Neural cell (in vitro differentiated cells): ENCODE measurements around the gene OR52J3. TPM values are rescaled to one million over a fixed set of nuclear protein-coding genes. Genes with fewer than 3 reads are reported as not detected.

ENCODE experiments used
- H2AFZ ChIP-seq: fragments of 200-600, 300-800 bp; sonication (generic), shearing (Covaris generic); 2 replicates; pipeline ENCODE4 v1.6.0; 2014; ENCODE audit warnings: low read depth, mild to moderate bottlenecking, antibody characterized with exemption, low read length, moderate library complexity
- H3F3A ChIP-seq: fragments of 200-600 bp; shearing (Covaris generic); 2 replicates; pipeline ENCODE4 v1.6.1; 2016; ENCODE audit warnings: mild to moderate bottlenecking, moderate library complexity, mixed read lengths, antibody characterized with exemption, low read length; ENCODE audit not compliant: insufficient read depth, poor library complexity, severe bottlenecking
- H3K27ac ChIP-seq: fragments of 200-600, 300-800 bp; sonication (generic), shearing (Covaris generic); 2 replicates; pipeline ENCODE4 v1.5.1; 2014; ENCODE audit warnings: mild to moderate bottlenecking, low read length, moderate library complexity
- H3K27me3 ChIP-seq: fragments of 300-800, 200-600 bp; sonication (generic), shearing (Covaris generic); 2 replicates; pipeline ENCODE4 v1.6.0; 2014; ENCODE audit warnings: mild to moderate bottlenecking, low read depth, low read length, moderate library complexity; ENCODE audit not compliant: insufficient read depth
- H3K36me3 ChIP-seq: fragments of 300-800, 200-600 bp; sonication (generic), shearing (Covaris generic); 2 replicates; pipeline ENCODE4 v1.5.1; 2014; ENCODE audit warnings: mild to moderate bottlenecking, antibody characterized with exemption, low read length, moderate library complexity; ENCODE audit not compliant: insufficient read depth
- H3K4me2 ChIP-seq: fragments of 300-800, 200-600 bp; sonication (generic), shearing (Covaris generic); 2 replicates; pipeline ENCODE4 v1.6.0; 2014; ENCODE audit warnings: mild to moderate bottlenecking, low read length
- H3K4me3 ChIP-seq: fragments of 300-800, 200-600 bp; sonication (generic), shearing (Covaris generic); 2 replicates; pipeline ENCODE4 v1.5.1; 2014; ENCODE audit warnings: mild to moderate bottlenecking, low read length, moderate library complexity
- H3K79me2 ChIP-seq: fragments of 200-600 bp; shearing (Covaris generic); replicated peaks from 2 replicates; pipeline ENCODE4 v1.6.0; 2014; ENCODE audit warnings: mild to moderate bottlenecking, low read length, moderate library complexity; ENCODE audit not compliant: insufficient read depth
- H3K9ac ChIP-seq: fragments of 300-800, 200-600 bp; sonication (generic), shearing (Covaris generic); 2 replicates; pipeline ENCODE4 v1.6.1; 2016; ENCODE audit warnings: mild to moderate bottlenecking, low read length, mixed read lengths
- H3K9me2 ChIP-seq: fragments of 200-600 bp; shearing (Covaris generic); 2 replicates; pipeline ENCODE4 v1.6.1; 2016; ENCODE audit warnings: mild to moderate bottlenecking, low read length, mixed read lengths; ENCODE audit not compliant: insufficient read depth
- H3K9me3 ChIP-seq: fragments of 200-600, 300-800 bp; sonication (generic), shearing (Covaris generic); 2 replicates; pipeline ENCODE4 v1.6.1; 2016; ENCODE audit warnings: mild to moderate bottlenecking, mixed run types, low read length, moderate library complexity, mixed read lengths
- H4K20me1 ChIP-seq: fragments of 200-600 bp; shearing (Covaris generic); 2 replicates; pipeline ENCODE4 v1.6.1; 2016; ENCODE audit warnings: mild to moderate bottlenecking, mixed run types; ENCODE audit not compliant: insufficient read depth
- CTCF ChIP-seq: fragments of 450-650 bp; IDR thresholded peaks from 2 replicates; pipeline ENCODE4 v1.5.1; 2014; ENCODE audit warnings: antibody characterized with exemption, mild to moderate bottlenecking, moderate library complexity; ENCODE audit not compliant: poor library complexity, severe bottlenecking
- EP300 ChIP-seq: fragments of 450-650 bp; conservative IDR thresholded peaks from 2 replicates; pipeline ENCODE4 v1.6.1; 2014; ENCODE audit warnings: antibody characterized with exemption, mild to moderate bottlenecking, moderate library complexity; ENCODE audit not compliant: poor library complexity, severe bottlenecking
- EZH2 ChIP-seq: fragments of 200-600, 300-800 bp; shearing (Covaris generic), sonication (generic); IDR thresholded peaks from 2 replicates; pipeline ENCODE4 v1.6.1; 2014; ENCODE audit warnings: antibody characterized with exemption, low read length, borderline replicate concordance, mild to moderate bottlenecking; ENCODE audit not compliant: insufficient read depth, poor library complexity, severe bottlenecking
- MXI1 ChIP-seq: fragments of 450-650 bp; conservative IDR thresholded peaks from 2 replicates; pipeline ENCODE4 v1.6.1; 2014; ENCODE audit warnings: antibody characterized with exemption, mild to moderate bottlenecking; ENCODE audit not compliant: poor library complexity, severe bottlenecking
- POLR2AphosphoS5 ChIP-seq: IDR thresholded peaks from 2 replicates; pipeline ENCODE4 v1.6.1; 2012
- RAD21 ChIP-seq: fragments of 450-650 bp; conservative IDR thresholded peaks from 2 replicates; pipeline ENCODE4 v1.6.1; 2014; ENCODE audit warnings: antibody characterized with exemption, mild to moderate bottlenecking, moderate library complexity
- REST ChIP-seq: IDR thresholded peaks from 2 replicates; pipeline ENCODE4 v1.6.1; 2012; ENCODE audit warnings: borderline replicate concordance
- SMC3 ChIP-seq: fragments of 450-650 bp; conservative IDR thresholded peaks from 2 replicates; pipeline ENCODE4 v1.6.1; 2014; ENCODE audit warnings: antibody characterized with exemption, mild to moderate bottlenecking, moderate library complexity; ENCODE audit not compliant: poor library complexity
- TAF1 ChIP-seq: IDR thresholded peaks from 2 replicates; pipeline ENCODE4 v1.6.1; 2012; ENCODE audit warnings: low read depth
- polyA plus RNA-seq: library from polyadenylated mRNA; depleted of rRNA; stranded (reverse); fragments of >200 nt; gene quantifications from 2 replicates; pipeline ENCODE4 v1.2.3, GENCODE V29; 2014

The OR52J3 gene
- polyA plus RNA-seq, 1 donor from 2014 or later = not detected

DNA sequence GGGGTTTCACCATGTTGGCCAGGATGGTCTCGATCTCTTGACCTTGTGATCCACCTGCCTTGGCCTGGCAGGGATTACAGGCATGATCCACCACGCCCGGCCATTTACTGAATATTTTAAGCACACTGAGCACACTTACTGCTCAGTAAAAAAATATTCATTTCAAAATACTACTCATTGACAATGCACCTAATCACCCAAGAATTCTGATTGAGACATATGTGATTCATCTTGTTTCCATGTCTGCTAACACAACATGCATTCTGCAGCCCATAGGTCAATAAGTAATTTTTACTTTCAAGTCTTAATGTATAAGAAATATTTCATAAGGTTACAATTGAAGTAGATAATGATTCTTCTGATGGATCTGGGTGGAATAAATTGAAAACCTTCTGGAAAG, 4.2 kb upstream of the OR52J3 start:
- Histone ChIP-seq H3K79me2 (no peaks in the 10 kb centered on the region), H2AFZ (no peak overlapping the region), H3K9ac (no peak overlapping the region), H3K9me3 (no peaks in the 10 kb centered on the region), H3K36me3 (no peaks in the 10 kb centered on the region), H3K4me3 (no peak overlapping the region), H4K20me1 (no peaks in the 10 kb centered on the region), H3K27ac (no peak overlapping the region), H3K27me3 (no peaks in the 10 kb centered on the region), H3K4me2 (no peak overlapping the region), H3K9me2 (no peaks in the 10 kb centered on the region), H3F3A (no peaks in the 10 kb centered on the region)
- no peak for TF ChIP-seq EP300
- no peak for TF ChIP-seq RAD21
- no peak for TF ChIP-seq SMC3
- no peak for TF ChIP-seq CTCF
- TF ChIP-seq MXI1 = no peak
- no peak for TF ChIP-seq REST
- no peak for TF ChIP-seq EZH2
- TF ChIP-seq TAF1 = no peak
- no peak for TF ChIP-seq POLR2AphosphoS5

GRCh38 chr11:5043380-5043779, 2.9 kb upstream of the OR52J3 start:
- no peak overlapping the region for H3K9ac ChIP-seq
- no peaks in the 10 kb centered on the region for H3K9me3 ChIP-seq
- no peak for TF ChIP-seq POLR2AphosphoS5
- TF ChIP-seq EP300 = no peak
- TF ChIP-seq RAD21 = no peak
- TF ChIP-seq EZH2 = no peak
- TF ChIP-seq TAF1 = no peak
- TF ChIP-seq SMC3 = no peak
- no peak for TF ChIP-seq CTCF
- no peak for TF ChIP-seq REST
- TF ChIP-seq MXI1 = no peak
- H3K79me2 ChIP-seq = no peaks in the 10 kb centered on the region
- no peak overlapping the region for H3K27ac ChIP-seq
- no peaks in the 10 kb centered on the region for H4K20me1 ChIP-seq
- no peak overlapping the region for H3K4me2 ChIP-seq
- no peak overlapping the region for H3K4me3 ChIP-seq
- H3K27me3 ChIP-seq = no peaks in the 10 kb centered on the region
- no peaks in the 10 kb centered on the region for H3K36me3 ChIP-seq
- no peaks in the 10 kb centered on the region for H3F3A ChIP-seq
- no peaks in the 10 kb centered on the region for H3K9me2 ChIP-seq
- no peak overlapping the region for H2AFZ ChIP-seq
